Adrenal gland (tissue), 5 donors: Measurements from ENCODE around the gene MEIS1.

Experiments used
- POLR2A ChIP-seq, 2 donors: fragments of 450-650 bp; IDR thresholded peaks; one replicate each; pipeline ENCODE4 v1.6.1; 2017; ENCODE audit warnings: antibody characterized with exemption in 2 of 2, mild to moderate bottlenecking in 2 of 2, moderate library complexity in 1 of 2
- TF ChIP-seq, protein P1 (sequence below), 6 experiments: fragments of 450-650 bp in 4 of 6; fragments of 200-600 bp in 2 of 6; sonication (generic) in 1 of 6; IDR thresholded peaks; 1 replicate in 5 of 6; 2 replicates in 1 of 6; pipeline versions ENCODE4 v1.5.1 to v1.8.0; 2016 to 2021; ENCODE audit warnings: antibody characterized with exemption in 6 of 6, mild to moderate bottlenecking in 2 of 6, moderate library complexity in 1 of 6
- donor health status: DM: no; HTN: no; CAD: no.

DNA sequence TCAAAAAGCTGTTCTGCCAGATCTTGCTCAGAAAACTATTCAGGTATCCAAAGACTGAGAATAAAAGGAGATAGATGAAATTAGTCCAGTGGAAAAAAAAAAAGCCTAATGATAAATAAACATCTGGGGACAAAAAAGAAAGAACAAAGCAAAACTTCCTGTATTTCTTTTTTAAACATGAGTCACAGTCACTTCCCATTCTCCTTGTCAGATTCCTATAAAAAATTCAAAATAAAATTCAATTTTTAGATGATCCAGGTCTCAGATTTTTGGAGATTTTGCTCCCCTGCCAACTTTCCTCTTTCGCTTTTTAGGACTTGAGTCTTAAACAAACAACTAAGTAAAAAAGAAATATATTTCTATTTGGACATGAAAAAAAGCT, 127.4 kb downstream of the MEIS1 start:
- TF ChIP-seq, protein P1, sequence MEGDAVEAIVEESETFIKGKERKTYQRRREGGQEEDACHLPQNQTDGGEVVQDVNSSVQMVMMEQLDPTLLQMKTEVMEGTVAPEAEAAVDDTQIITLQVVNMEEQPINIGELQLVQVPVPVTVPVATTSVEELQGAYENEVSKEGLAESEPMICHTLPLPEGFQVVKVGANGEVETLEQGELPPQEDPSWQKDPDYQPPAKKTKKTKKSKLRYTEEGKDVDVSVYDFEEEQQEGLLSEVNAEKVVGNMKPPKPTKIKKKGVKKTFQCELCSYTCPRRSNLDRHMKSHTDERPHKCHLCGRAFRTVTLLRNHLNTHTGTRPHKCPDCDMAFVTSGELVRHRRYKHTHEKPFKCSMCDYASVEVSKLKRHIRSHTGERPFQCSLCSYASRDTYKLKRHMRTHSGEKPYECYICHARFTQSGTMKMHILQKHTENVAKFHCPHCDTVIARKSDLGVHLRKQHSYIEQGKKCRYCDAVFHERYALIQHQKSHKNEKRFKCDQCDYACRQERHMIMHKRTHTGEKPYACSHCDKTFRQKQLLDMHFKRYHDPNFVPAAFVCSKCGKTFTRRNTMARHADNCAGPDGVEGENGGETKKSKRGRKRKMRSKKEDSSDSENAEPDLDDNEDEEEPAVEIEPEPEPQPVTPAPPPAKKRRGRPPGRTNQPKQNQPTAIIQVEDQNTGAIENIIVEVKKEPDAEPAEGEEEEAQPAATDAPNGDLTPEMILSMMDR (IDR thresholded peaks at IDR 0.05): no peak
- TF ChIP-seq POLR2A (IDR thresholded peaks at IDR 0.05): no peak
